ENCODE measurements around the gene NUDT14.

Gene NUDT14

GRCh38 chr14:105141486-105142281 lies 39.4 kb downstream of the NUDT14 start:
- Histone ChIP-seq H3K9me3 (ENCODE audit: control insufficient read depth, insufficient read depth, low read length) (no peaks in the 10 kb centered on the region), H3K9ac (ENCODE audit: low read depth, low read length) (no peak overlapping the region), H3K36me3 (ENCODE audit: insufficient read depth, low read length) (no peaks in the 10 kb centered on the region), H3K4me1 (ENCODE audit: insufficient read depth, low read length) (no peaks in the 10 kb centered on the region)

GRCh38 chr14:105141026-105141425 lies 40.1 kb downstream of the NUDT14 start:
- Histone ChIP-seq H3K9me3 (ENCODE audit: control insufficient read depth, insufficient read depth, low read length) (no peaks in the 10 kb centered on the region), H3K36me3 (ENCODE audit: insufficient read depth, low read length) (no peaks in the 10 kb centered on the region), H3K9ac (ENCODE audit: low read depth, low read length) (no peak overlapping the region), H3K4me1 (ENCODE audit: insufficient read depth, low read length) (no peaks in the 10 kb centered on the region)

DNA sequence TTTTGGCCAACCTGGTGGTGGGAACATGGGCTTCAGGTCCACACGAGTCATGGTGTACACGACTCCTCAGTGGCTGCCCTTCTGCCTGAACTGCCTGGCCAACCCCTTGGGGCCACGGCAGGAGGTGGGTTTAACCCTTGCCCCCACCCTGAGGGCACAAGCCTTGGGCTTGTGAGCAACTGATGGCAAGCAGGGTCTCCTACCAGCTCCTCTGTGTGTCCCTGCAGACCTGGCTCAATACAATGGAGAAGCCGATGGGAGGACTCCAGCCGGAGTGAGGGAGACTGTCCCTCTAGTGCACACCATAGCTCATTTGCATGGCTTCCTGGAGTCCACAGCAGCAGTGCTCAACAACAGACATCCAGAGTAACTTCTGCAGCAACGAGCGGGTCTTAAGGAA lies 40.5 kb downstream of the NUDT14 start:
- no peak overlapping the region for H3K9ac ChIP-seq (ENCODE audit: low read depth, low read length)
- H3K4me1 ChIP-seq (ENCODE audit: insufficient read depth, low read length): no peaks in the 10 kb centered on the region
- H3K9me3 ChIP-seq (ENCODE audit: control insufficient read depth, insufficient read depth, low read length): no peaks in the 10 kb centered on the region
- H3K36me3 ChIP-seq (ENCODE audit: insufficient read depth, low read length): no peaks in the 10 kb centered on the region

DNA sequence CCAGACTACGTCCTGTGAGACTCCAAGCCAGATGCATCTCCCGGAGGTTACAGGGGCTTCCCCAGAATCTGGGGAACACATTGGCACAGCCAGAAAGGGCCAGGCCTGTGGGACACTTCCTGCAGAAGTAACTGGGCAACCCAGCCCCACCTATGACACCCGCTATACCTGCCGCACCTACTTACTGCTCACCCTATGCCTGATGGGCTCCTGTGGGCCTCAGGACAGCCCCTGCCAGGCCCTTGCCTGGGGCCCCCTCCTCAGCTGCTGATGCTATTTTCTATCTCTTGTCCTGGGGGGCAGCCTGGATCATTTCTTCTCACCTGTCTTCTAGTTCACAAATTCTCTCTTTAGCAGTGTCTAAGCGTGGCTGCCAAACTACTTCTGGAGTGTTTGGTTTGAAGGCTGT lies 41.3 kb downstream of the NUDT14 start:
- Histone ChIP-seq H3K9me3 (ENCODE audit: control insufficient read depth, insufficient read depth, low read length) (no peaks in the 10 kb centered on the region), H3K4me1 (ENCODE audit: insufficient read depth, low read length) (no peaks in the 10 kb centered on the region), H3K36me3 (ENCODE audit: insufficient read depth, low read length) (no peaks in the 10 kb centered on the region)

DNA sequence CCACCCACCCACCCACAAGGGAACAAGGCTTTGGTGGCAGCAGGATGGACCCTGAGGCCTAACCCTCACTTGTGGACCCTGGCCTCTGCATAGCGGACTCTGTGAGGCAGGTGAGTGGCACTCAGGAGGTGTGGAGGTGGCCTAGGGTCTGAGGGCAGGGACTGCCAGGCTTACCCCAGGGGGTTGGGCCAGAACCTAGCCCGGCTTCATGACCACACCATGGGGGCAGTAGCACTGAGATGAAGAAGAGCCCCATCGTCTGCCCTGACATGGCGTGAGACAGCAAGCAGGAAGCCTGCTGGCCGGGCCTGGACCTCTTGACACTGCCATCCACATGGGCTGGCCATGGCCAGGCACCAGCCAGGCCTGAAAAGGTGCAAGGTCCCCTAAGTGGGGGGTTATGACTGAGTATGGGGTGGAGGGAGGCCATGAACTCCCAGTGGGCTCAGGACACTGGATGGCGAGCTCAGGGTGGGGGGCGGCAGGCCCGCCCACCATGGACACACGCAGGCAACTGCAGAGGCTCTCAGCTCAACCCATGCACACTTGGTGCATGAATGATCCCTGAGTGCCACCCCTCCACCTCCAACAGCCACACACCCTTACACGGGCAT lies 41.8 kb downstream of the NUDT14 start:
- Histone ChIP-seq H3K9me3 (ENCODE audit: control insufficient read depth, insufficient read depth, low read length) (no peaks in the 10 kb centered on the region), H3K9ac (ENCODE audit: low read depth, low read length) (no peak overlapping the region), H3K36me3 (ENCODE audit: insufficient read depth, low read length) (no peaks in the 10 kb centered on the region)

More for the DNA sequence above, 41.3 kb downstream of the NUDT14 start:
- H3K9ac ChIP-seq (ENCODE audit: low read depth, low read length): no peak overlapping the region

DNA sequence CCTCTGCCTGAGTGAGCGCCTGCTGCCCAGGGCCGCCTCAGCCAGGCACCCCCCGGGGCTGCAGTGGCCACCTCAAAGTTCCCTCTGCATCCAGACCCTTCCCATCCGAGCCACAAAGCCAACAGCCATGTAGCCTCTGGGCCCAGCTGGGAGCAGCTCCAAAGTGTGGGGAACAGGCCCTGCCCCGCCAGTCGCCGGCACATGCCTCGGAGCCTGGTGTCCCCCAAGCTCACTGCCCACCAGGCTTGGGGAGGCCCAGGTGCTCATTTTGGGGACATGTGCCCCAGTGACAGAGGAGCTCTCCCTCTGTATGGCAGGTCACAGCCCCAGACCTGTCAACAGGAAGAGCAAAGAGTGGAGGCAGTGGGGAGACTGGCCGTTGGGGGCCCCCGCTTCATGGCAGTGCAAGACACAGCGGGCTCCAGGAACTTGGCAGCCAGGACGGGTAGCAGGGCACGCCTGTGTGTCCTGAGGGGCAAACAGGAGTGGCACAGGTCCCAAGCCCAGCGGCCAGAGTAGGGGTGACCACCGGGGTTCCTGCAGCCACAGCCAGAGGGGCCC lies 42.5 kb downstream of the NUDT14 start:
- Histone ChIP-seq H3K9ac (ENCODE audit: low read depth, low read length) (no peak overlapping the region), H3K9me3 (ENCODE audit: control insufficient read depth, insufficient read depth, low read length) (no peaks in the 10 kb centered on the region), H3K36me3 (ENCODE audit: insufficient read depth, low read length) (no peaks in the 10 kb centered on the region), H3K4me1 (ENCODE audit: insufficient read depth, low read length) (no peaks in the 10 kb centered on the region)

More for the DNA sequence above, 41.8 kb downstream of the NUDT14 start:
- no peaks in the 10 kb centered on the region for H3K4me1 ChIP-seq (ENCODE audit: insufficient read depth, low read length)

GRCh38 chr14:105138021-105138541 lies 43.0 kb downstream of the NUDT14 start:
- H3K9ac ChIP-seq (ENCODE audit: low read depth, low read length): no peak overlapping the region
- no peaks in the 10 kb centered on the region for H3K36me3 ChIP-seq (ENCODE audit: insufficient read depth, low read length)
- no peaks in the 10 kb centered on the region for H3K9me3 ChIP-seq (ENCODE audit: control insufficient read depth, insufficient read depth, low read length)
- H3K4me1 ChIP-seq (ENCODE audit: insufficient read depth, low read length): no peaks in the 10 kb centered on the region

- Histone ChIP-seq H3K4me1 (ENCODE audit: insufficient read depth, low read length) (no peaks in the 10 kb centered on the region), H3K36me3 (ENCODE audit: insufficient read depth, low read length) (no peaks in the 10 kb centered on the region), H3K9me3 (ENCODE audit: control insufficient read depth, insufficient read depth, low read length) (no peaks in the 10 kb centered on the region), H3K9ac (ENCODE audit: low read depth, low read length) (no peak overlapping the region)
These were observed 43.6 kb downstream of the NUDT14 start for GRCh38 chr14:105137481-105138020.

- Histone ChIP-seq H3K9me3 (ENCODE audit: control insufficient read depth, insufficient read depth, low read length) (no peaks in the 10 kb centered on the region), H3K36me3 (ENCODE audit: insufficient read depth, low read length) (no peaks in the 10 kb centered on the region), H3K9ac (ENCODE audit: low read depth, low read length) (no peak overlapping the region), H3K4me1 (ENCODE audit: insufficient read depth, low read length) (no peaks in the 10 kb centered on the region)
These were observed 44.5 kb downstream of the NUDT14 start for GRCh38 chr14:105136401-105137322.

- no peak overlapping the region for H3K9ac ChIP-seq (ENCODE audit: low read depth, low read length)
- H3K36me3 ChIP-seq (ENCODE audit: insufficient read depth, low read length): no peaks in the 10 kb centered on the region
- no peaks in the 10 kb centered on the region for H3K4me1 ChIP-seq (ENCODE audit: insufficient read depth, low read length)
- no peaks in the 10 kb centered on the region for H3K9me3 ChIP-seq (ENCODE audit: control insufficient read depth, insufficient read depth, low read length)
These were observed 45.3 kb downstream of the NUDT14 start for GRCh38 chr14:105135700-105136395.

GRCh38 chr14:105132921-105133654 lies 48.0 kb downstream of the NUDT14 start:
- H3K9ac ChIP-seq (ENCODE audit: low read depth, low read length): no peak overlapping the region
- H3K9me3 ChIP-seq (ENCODE audit: control insufficient read depth, insufficient read depth, low read length): no peaks in the 10 kb centered on the region
- H3K36me3 ChIP-seq (ENCODE audit: insufficient read depth, low read length): no peaks in the 10 kb centered on the region; the same call in 1 of the 2 replicates
- H3K4me1 ChIP-seq (ENCODE audit: insufficient read depth, low read length): no peaks in the 10 kb centered on the region

DNA sequence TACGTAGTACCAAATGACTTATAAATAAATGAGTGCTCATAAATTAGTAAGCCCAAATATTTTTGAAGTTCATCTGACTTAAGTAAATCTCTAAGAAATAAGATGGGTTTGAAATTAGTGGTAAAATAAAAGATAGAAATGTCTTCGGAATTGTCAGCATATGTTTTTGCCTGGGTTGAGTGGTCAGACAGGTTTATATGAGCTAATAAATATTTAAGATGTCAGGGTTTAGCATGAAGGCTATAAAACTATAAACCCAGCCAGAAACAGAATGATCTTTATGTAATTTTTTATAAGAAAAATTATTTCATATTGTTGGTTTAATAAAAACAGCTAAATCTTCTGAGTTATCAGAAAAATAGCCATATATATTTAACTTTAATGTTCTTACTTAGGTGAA lies 49.9 kb downstream of the NUDT14 start:
- Histone ChIP-seq H3K9me3 (ENCODE audit: control insufficient read depth, insufficient read depth, low read length) (no peaks in the 10 kb centered on the region), H3K36me3 (ENCODE audit: insufficient read depth, low read length) (no peaks in the 10 kb centered on the region; the same call in 1 of the 2 replicates), H3K9ac (ENCODE audit: low read depth, low read length) (no peak overlapping the region), H3K4me1 (ENCODE audit: insufficient read depth, low read length) (no peaks in the 10 kb centered on the region)

DNA sequence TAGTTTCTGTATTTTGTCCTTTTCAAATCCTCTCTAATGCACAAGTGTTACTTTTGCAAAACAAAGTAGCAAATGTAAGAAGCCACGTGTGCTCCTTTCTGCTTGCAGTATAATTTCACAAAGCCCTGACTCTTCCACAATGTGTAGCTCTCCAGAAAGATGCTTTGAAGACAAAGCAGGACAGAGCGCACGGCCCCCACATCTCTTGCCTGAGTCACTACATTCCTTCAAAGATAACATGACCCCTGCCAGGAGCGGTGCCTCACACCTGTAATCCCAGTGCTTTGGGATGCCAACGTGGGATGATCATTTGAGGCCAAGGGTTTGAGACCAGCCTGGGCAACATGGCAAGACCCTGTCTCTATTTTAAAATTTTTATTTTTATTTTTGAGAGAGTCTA lies 53.1 kb downstream of the NUDT14 start:
- H3K9ac ChIP-seq (ENCODE audit: low read depth, low read length): no peak overlapping the region
- H3K9me3 ChIP-seq (ENCODE audit: control insufficient read depth, insufficient read depth, low read length): no peaks in the 10 kb centered on the region
- no peaks in the 10 kb centered on the region; the same call in 1 of the 2 replicates for H3K36me3 ChIP-seq (ENCODE audit: insufficient read depth, low read length)
- H3K4me1 ChIP-seq (ENCODE audit: insufficient read depth, low read length): no peaks in the 10 kb centered on the region

All from ES-I3 (cell line).